ENCODE data around the gene PPP2R2C. TPM values are rescaled to one million over a fixed set of nuclear protein-coding genes. Genes with fewer than 3 reads are reported as not detected.

PPP2R2C gene
- total and polyA plus RNA-seq, 2 experiments from 2014 or later = 1.3 to 9.2 TPM

- H3K9me2 ChIP-seq (ENCODE audit: insufficient read depth) = no peaks in the 10 kb centered on the region
- H3K36me3 ChIP-seq (ENCODE audit: insufficient read depth) = no peaks in the 10 kb centered on the region
- no peaks in the 10 kb centered on the region; the same call in 1 of the 3 replicates for H3K9me3 Mint-ChIP-seq
- no peaks in the 10 kb centered on the region for H3K4me1 ChIP-seq (ENCODE audit: insufficient read depth)
- no peaks in the 10 kb centered on the region for H3F3A ChIP-seq (replicated peaks; ENCODE audit: low read depth)
- no peaks in the 10 kb centered on the region for H4K20me1 ChIP-seq (replicated peaks; ENCODE audit: insufficient read depth)
- H3K27me3 Mint-ChIP-seq (ENCODE audit: insufficient read depth, low read depth, poor library complexity) = peaks cover 15% of the 10 kb centered on the region
- H3K4me2 ChIP-seq = no peak overlapping the region
- no peak overlapping the region for H3K27ac Mint-ChIP-seq
- no peak overlapping the region for H3K4me3 Mint-ChIP-seq
- H3K79me2 ChIP-seq (replicated peaks; ENCODE audit: insufficient read depth) = no peaks in the 10 kb centered on the region
- H3K27ac ChIP-seq (ENCODE audit: low read depth) = no peak overlapping the region
- TF ChIP-seq REST (IDR thresholded peaks at IDR 0.05; ENCODE audit: unreplicated experiment) (no peak), STAT1 (IDR thresholded peaks at IDR 0.05; ENCODE audit: unreplicated experiment) (no peak), CREB1 (CRISPR knock-in tag; IDR thresholded peaks at IDR 0.05; ENCODE audit: low read depth) (no peak), ETS1 (IDR thresholded peaks at IDR 0.05) (no peak), ZNF331 (CRISPR knock-in tag; IDR thresholded peaks at IDR 0.05; ENCODE audit: low read depth) (no peak), EZH2phosphoT487 (IDR thresholded peaks at IDR 0.05; ENCODE audit: unreplicated experiment) (no peak), JUNB (IDR thresholded peaks at IDR 0.05; ENCODE audit: unreplicated experiment) (no peak), ZNF114 (CRISPR knock-in tag; IDR thresholded peaks at IDR 0.05) (no peak), ZNF462 (CRISPR knock-in tag; IDR thresholded peaks at IDR 0.05) (no peak), POLR2AphosphoS5 (IDR thresholded peaks at IDR 0.05; ENCODE audit: low read depth) (no peak), NANOG (IDR thresholded peaks at IDR 0.05; ENCODE audit: borderline replicate concordance) (no peak), EZH2 (IDR thresholded peaks at IDR 0.05; ENCODE audit: low read depth, unreplicated experiment) (no peak)
- TF ChIP-seq, protein P1, sequence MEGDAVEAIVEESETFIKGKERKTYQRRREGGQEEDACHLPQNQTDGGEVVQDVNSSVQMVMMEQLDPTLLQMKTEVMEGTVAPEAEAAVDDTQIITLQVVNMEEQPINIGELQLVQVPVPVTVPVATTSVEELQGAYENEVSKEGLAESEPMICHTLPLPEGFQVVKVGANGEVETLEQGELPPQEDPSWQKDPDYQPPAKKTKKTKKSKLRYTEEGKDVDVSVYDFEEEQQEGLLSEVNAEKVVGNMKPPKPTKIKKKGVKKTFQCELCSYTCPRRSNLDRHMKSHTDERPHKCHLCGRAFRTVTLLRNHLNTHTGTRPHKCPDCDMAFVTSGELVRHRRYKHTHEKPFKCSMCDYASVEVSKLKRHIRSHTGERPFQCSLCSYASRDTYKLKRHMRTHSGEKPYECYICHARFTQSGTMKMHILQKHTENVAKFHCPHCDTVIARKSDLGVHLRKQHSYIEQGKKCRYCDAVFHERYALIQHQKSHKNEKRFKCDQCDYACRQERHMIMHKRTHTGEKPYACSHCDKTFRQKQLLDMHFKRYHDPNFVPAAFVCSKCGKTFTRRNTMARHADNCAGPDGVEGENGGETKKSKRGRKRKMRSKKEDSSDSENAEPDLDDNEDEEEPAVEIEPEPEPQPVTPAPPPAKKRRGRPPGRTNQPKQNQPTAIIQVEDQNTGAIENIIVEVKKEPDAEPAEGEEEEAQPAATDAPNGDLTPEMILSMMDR (conservative IDR thresholded peaks at IDR 0.05; ENCODE audit: low read depth in 2 of 2) = no peak
- ATAC-seq (no peak), DNase-seq (ENCODE audit: low spot score) (no peak)
- H3K27me3 ChIP-seq (ENCODE audit: insufficient read depth) = no peaks in the 10 kb centered on the region
- no peak overlapping the region for H3K4me3 ChIP-seq
- peaks cover 6% of the 10 kb centered on the region for H3K4me1 Mint-ChIP-seq
- H3K36me3 Mint-ChIP-seq (ENCODE audit: low read depth) = no peaks in the 10 kb centered on the region
- H2AFZ ChIP-seq = no peak overlapping the region
These were observed 112.7 kb downstream of the PPP2R2C start for GRCh38 chr4:6359536-6360308.

Measured in GM23338 (cell line).